K562 (cell line): ENCODE data around the gene OLFML2B.

Experiments used
- CHD4 ChIP-seq: fragments of 200-600 bp; sonication (generic); IDR thresholded peaks from 3 replicates; pipeline ENCODE4 v1.6.1; 2012; ENCODE audit warnings: low read depth, mild to moderate bottlenecking, mixed read lengths, low read length, inconsistent platforms; ENCODE audit not compliant: insufficient read depth, insufficient replicate concordance, poor library complexity, severe bottlenecking
- DDX20 ChIP-seq: fragments of 450-650 bp; IDR thresholded peaks from 2 replicates; pipeline ENCODE4 v1.6.1; 2016; ENCODE audit warnings: missing genetic modification characterization, low read depth, mild to moderate bottlenecking, missing compliant biosample characterization, moderate library complexity
- DMBX1 ChIP-seq: fragments of 250-450 bp; sonication (Bioruptor Pico); IDR thresholded peaks from 2 replicates; pipeline ENCODE4 v1.8.0; 2022; ENCODE audit warnings: inconsistent platforms, mild to moderate bottlenecking, moderate library complexity, borderline replicate concordance
- FOXP1 ChIP-seq: sonication (generic); formaldehyde crosslinking; IDR thresholded peaks from 2 replicates; pipeline ENCODE4 v1.8.0; 2022; ENCODE audit warnings: mild to moderate bottlenecking, missing genetic modification reagents
- GABPA ChIP-seq: fragments of 200-800 bp; sonication (Bioruptor generic); conservative IDR thresholded peaks from 2 replicates; pipeline ENCODE4 v1.6.1; 2016; ENCODE audit warnings: low read depth, missing genetic modification characterization, missing compliant biosample characterization
- HEY1 ChIP-seq: fragments of 250-450 bp; sonication (Bioruptor Pico); IDR thresholded peaks from 2 replicates; pipeline ENCODE4 v1.5.0; 2020; ENCODE audit warnings: mild to moderate bottlenecking, moderate library complexity, borderline replicate concordance
- LEF1 ChIP-seq: fragments of 450-650 bp; IDR thresholded peaks from 2 replicates; pipeline ENCODE4 v1.6.1; 2016; ENCODE audit warnings: mild to moderate bottlenecking
- MAZ ChIP-seq, 2 experiments: fragments of 450-650 bp in 1 of 2; sonication (generic) in 1 of 2; formaldehyde crosslinking; IDR thresholded peaks in 1 of 2; conservative IDR thresholded peaks in 1 of 2; 2 replicates each; pipeline versions ENCODE4 v1.4.0 to v1.5.0; 2020; ENCODE audit warnings: mild to moderate bottlenecking in 1 of 2, missing genetic modification reagents in 1 of 2
- SREBF2 ChIP-seq: sonication (generic); formaldehyde crosslinking; IDR thresholded peaks from 2 replicates; pipeline ENCODE4 v1.4.0; 2020; ENCODE audit warnings: mild to moderate bottlenecking, missing genetic modification reagents
- TCF7 ChIP-seq: sonication (generic); IDR thresholded peaks from 2 replicates; pipeline ENCODE4 v1.6.1; 2016; ENCODE audit warnings: antibody characterized with exemption, borderline replicate concordance
- YBX1 ChIP-seq: fragments of 450-650 bp; IDR thresholded peaks from 2 replicates; pipeline ENCODE4 v1.7.1; 2016; ENCODE audit warnings: mild to moderate bottlenecking
- YY1 ChIP-seq, 3 experiments: IDR thresholded peaks; 2 replicates each; pipeline ENCODE4 v1.6.1; 2011; ENCODE audit warnings: low read length in 2 of 3, mild to moderate bottlenecking in 2 of 3, moderate library complexity in 2 of 3, borderline replicate concordance in 1 of 3, control low read depth in 1 of 3, low read depth in 1 of 3; ENCODE audit not compliant: insufficient read depth in 3 of 3, insufficient replicate concordance in 2 of 3, control insufficient read depth in 1 of 3, insufficient read length in 1 of 3; ENCODE audit errors: extremely low read depth in 1 of 3
- ZNF274 ChIP-seq: IDR thresholded peaks from 2 replicates; pipeline ENCODE4 v1.6.1; 2011; ENCODE audit warnings: low read depth, mild to moderate bottlenecking, low read length, moderate library complexity, borderline replicate concordance

- no peak for TF ChIP-seq YBX1
- TF ChIP-seq CHD4: no peak
- TF ChIP-seq YY1 (IDR thresholded peaks at IDR 0.05; ENCODE audit: borderline replicate concordance in 1 of 3, control insufficient read depth in 1 of 3, extremely low read depth in 1 of 3, insufficient read depth in 3 of 3, insufficient read length in 1 of 3, insufficient replicate concordance in 2 of 3, low read depth in 1 of 3, low read length in 2 of 3): no peak
- no peak for TF ChIP-seq DMBX1
- no peak for TF ChIP-seq TCF7
- no peak for TF ChIP-seq LEF1
- TF ChIP-seq MAZ (CRISPR knock-in tag; conservative IDR thresholded peaks at IDR 0.05 in 1 of 2, IDR thresholded peaks at IDR 0.05 in 1 of 2): no peak
- no peak for TF ChIP-seq FOXP1
- TF ChIP-seq ZNF274: no peak
- TF ChIP-seq SREBF2 (CRISPR knock-in tag): no peak
- TF ChIP-seq DDX20 (tag): no peak
- TF ChIP-seq HEY1 (CRISPR knock-in tag): no peak
- TF ChIP-seq GABPA (tag): no peak
Measured at GRCh38 chr1:161993576-161993975, 30.1 kb downstream of the OLFML2B start.
